Left ventricle myocardium inferior (tissue), 1 donor: ENCODE measurements around the gene RAET1G. TPM values are rescaled to one million over a fixed set of nuclear protein-coding genes. Genes with fewer than 3 reads are reported as not detected.
"Not testable (repeated sequence)": the region's sequence is repeated elsewhere in the genome, so short reads cannot be mapped to it uniquely, and the experiment has no call there.

Source experiments
- DNase-seq: peaks from one replicate; pipeline ENCODE4 v3.0.0-alpha.2; 2020
- H3K27ac ChIP-seq: fragments of 200-600 bp; replicated peaks from 2 replicates; pipeline ENCODE4 v1.8.0; 2021
- H3K27me3 ChIP-seq: fragments of 200-600 bp; 2 replicates; pipeline ENCODE4 v1.8.0; 2021; ENCODE audit warnings: low read depth
- H3K36me3 ChIP-seq: fragments of 200-600 bp; 2 replicates; pipeline ENCODE4 v1.8.0; 2021
- H3K4me1 ChIP-seq: fragments of 200-600 bp; 2 replicates; pipeline ENCODE4 v1.8.0; 2021
- H3K4me3 ChIP-seq: fragments of 200-600 bp; 2 replicates; pipeline ENCODE4 v1.8.0; 2021; ENCODE audit warnings: mild to moderate bottlenecking, moderate library complexity
- H3K9me3 ChIP-seq: fragments of 200-600 bp; replicated peaks from 2 replicates; pipeline ENCODE4 v1.8.0; 2021
- intact Hi-C: fragments of 100-400 bp; cut with micrococcal nuclease; formaldehyde crosslinking; loops from one replicate; pipeline ENCODE4 v1.11.0; 2022
- total RNA-seq: library from RNA; stranded (reverse); fragmentation: NEBNext Ultra II Directional; extraction: Animal tissue kit (Norgen Biotek cat#: 25700); gene quantifications from one replicate; pipeline ENCODE4 v1.2.1, GENCODE V29; 2021
- TF ChIP-seq, protein P1 (sequence below): fragments of 200-600 bp; IDR thresholded peaks from 2 replicates; pipeline ENCODE4 v1.8.0; 2021; ENCODE audit warnings: antibody characterized with exemption, mild to moderate bottlenecking, borderline replicate concordance
- donor health status: DM: no; HTN: yes; CAD: no; lungs with severe emphysema.

Gene RAET1G
- total RNA-seq, 1 donor from 2014 or later: 0.19 TPM

DNA sequence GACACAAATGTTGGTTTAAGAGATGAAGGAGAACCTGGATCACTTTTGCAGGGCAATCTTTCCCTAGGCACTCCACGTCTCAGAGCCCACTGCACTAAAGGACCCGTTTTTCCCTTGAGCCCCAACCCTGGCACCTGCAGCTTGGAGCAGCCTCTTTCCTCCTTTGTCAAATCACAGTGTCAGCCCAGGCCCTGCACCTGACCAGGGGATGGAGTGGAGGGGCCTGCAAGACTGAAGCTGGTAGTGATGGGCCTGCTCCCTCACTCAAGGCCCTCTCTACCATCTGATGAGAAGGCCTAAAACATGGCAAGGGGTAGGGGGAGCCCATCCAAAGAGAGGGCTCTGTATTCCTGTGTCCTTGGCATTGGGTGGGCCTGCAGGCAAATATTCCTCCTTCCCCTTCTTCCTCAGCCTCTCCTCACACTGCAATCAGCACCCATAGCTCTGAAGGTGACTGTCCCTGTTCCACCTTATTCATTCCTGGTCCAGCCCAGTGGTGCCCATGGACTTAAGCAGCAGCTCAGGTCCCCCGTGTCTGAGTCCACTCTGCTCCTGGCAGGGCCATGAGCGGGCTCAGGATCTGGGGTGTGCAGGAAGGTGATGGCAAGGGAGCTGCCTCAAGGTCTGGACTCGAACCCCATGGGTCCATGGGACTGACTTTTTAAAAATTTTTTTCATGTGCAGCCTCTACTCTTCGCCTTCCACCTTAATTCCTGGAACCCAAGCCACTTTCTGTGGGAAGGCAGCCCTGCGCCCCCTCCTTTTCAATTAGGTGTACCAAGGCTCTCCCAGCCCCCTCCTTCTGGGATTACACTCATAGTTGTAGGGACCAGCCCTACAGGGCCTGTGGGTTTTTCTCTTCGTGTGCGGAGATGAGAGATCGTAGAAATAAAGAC, 6.7 kb downstream of the RAET1G start:
- DNase-seq: no peak
- Histone ChIP-seq H3K27me3 (peaks cover 6% of the 10 kb centered on the region), H3K4me1 (no peaks in the 10 kb centered on the region), H3K27ac (no peak overlapping the region), H3K36me3 (no peaks in the 10 kb centered on the region), H3K9me3 (no peaks in the 10 kb centered on the region), H3K4me3 (no peak overlapping the region)
- TF ChIP-seq, protein P1, sequence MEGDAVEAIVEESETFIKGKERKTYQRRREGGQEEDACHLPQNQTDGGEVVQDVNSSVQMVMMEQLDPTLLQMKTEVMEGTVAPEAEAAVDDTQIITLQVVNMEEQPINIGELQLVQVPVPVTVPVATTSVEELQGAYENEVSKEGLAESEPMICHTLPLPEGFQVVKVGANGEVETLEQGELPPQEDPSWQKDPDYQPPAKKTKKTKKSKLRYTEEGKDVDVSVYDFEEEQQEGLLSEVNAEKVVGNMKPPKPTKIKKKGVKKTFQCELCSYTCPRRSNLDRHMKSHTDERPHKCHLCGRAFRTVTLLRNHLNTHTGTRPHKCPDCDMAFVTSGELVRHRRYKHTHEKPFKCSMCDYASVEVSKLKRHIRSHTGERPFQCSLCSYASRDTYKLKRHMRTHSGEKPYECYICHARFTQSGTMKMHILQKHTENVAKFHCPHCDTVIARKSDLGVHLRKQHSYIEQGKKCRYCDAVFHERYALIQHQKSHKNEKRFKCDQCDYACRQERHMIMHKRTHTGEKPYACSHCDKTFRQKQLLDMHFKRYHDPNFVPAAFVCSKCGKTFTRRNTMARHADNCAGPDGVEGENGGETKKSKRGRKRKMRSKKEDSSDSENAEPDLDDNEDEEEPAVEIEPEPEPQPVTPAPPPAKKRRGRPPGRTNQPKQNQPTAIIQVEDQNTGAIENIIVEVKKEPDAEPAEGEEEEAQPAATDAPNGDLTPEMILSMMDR: no peak
- intact Hi-C loops: no loop called here

GRCh38 chr6:149913540-149914240, 9.2 kb downstream of the RAET1G start:
- no peak for DNase-seq
- H3K27ac ChIP-seq: no peak overlapping the region
- no peaks in the 10 kb centered on the region for H3K27me3 ChIP-seq
- peaks cover 4% of the 10 kb centered on the region for H3K9me3 ChIP-seq
- no peaks in the 10 kb centered on the region for H3K4me1 ChIP-seq
- no peaks in the 10 kb centered on the region for H3K36me3 ChIP-seq
- TF ChIP-seq, protein P1: no peak
- intact Hi-C loops: no loop called here
- no peak overlapping the region for H3K4me3 ChIP-seq

- H3K4me3 ChIP-seq: no peak overlapping the region
- H3K36me3 ChIP-seq: no peaks in the 10 kb centered on the region
- H3K4me1 ChIP-seq: no peaks in the 10 kb centered on the region
- H3K9me3 ChIP-seq: peaks cover 10% of the 10 kb centered on the region
- H3K27me3 ChIP-seq: no peaks in the 10 kb centered on the region
- H3K27ac ChIP-seq: no peak overlapping the region
- intact Hi-C loops: no loop called here
- TF ChIP-seq, protein P1: no peak
- no peak for DNase-seq
Measured at GRCh38 chr6:149913085-149913484, 9.8 kb downstream of the RAET1G start.

DNA sequence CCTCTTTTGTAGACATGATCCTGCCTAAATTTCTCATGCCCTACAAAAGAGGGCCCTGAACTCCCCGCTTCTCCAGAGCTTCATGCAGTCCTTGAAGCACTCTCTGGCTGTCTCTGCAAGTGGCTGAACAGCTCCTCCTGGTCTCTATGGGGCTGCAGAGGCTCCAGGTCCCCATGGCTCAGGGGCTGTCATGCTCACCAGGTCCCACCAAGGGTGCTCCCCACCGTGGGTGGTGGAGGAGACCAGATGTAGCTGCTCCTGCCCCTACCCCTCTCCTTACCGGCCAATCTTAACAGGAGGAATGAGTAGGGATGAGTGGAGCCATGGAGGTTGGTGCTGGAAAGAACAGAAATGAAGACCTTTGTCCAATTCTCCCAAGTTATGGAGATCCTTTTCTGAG, 10.2 kb downstream of the RAET1G start:
- intact Hi-C loops, H3K27me3 ChIP-seq, DNase-seq, H3K27ac ChIP-seq, H3K36me3 ChIP-seq, H3K4me3 ChIP-seq, H3K4me1 ChIP-seq: not testable (repeated sequence)
- H3K9me3 ChIP-seq: peaks cover 12% of the 10 kb centered on the region

DNA sequence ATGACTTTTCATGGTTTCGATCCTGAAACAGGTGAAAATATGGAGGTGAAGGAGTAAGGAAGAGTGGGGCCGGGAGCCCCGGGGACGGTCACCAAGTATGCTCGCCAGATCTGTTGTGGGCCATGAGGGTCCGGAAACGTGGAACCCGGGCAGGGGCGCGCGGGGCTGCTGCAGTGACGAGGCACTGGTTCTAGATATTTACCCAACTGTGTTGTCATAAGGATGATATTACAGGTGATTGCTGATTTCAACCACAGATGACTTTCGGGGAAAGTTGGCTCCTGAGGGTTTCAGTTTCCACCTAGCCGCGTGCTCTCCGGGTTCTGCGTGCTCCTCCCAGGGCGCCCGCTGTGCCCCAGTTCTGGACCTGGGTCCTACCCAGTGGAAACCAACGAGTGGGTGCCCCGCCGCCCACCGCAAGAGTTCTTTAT, 12.2 kb downstream of the RAET1G start:
- Histone ChIP-seq H3K27me3 (no peaks in the 10 kb centered on the region), H3K27ac (no peak overlapping the region), H3K9me3 (peaks cover 12% of the 10 kb centered on the region), H3K36me3 (no peaks in the 10 kb centered on the region), H3K4me1 (peaks cover 6% of the 10 kb centered on the region), H3K4me3 (no peak overlapping the region)
- TF ChIP-seq, protein P1: no peak
- intact Hi-C loops: no loop called here
- no peak for DNase-seq
